GM12801 (cell line): ENCODE results near the gene KAZN.

ENCODE experiments used
- TF ChIP-seq, protein P1 (sequence below): IDR thresholded peaks from one replicate; pipeline ENCODE4 v1.5.1; 2011; ENCODE audit warnings: control low read depth; ENCODE audit not compliant: insufficient read length; ENCODE audit errors: extremely low read depth

Gene KAZN

DNA sequence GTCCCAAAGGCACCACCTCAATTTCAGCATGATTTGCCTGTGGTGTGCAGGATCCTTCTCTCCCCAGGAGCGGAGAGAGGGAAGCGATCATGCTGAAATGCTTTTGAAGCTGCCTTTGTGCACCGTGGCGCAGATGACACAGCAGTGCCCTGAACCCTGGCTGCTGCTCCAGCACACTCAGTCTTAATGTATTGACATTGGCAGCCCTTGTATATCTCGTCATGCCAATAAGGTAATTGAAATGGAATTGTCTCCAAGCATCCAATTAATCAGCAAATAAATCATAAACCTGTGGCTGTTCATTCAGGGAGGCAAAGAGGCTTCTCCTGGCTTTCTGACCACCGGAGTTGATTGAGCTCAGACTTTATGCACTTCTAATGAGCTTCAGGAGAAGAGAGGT lies 139.8 kb downstream of the KAZN start:
- TF ChIP-seq, protein P1, sequence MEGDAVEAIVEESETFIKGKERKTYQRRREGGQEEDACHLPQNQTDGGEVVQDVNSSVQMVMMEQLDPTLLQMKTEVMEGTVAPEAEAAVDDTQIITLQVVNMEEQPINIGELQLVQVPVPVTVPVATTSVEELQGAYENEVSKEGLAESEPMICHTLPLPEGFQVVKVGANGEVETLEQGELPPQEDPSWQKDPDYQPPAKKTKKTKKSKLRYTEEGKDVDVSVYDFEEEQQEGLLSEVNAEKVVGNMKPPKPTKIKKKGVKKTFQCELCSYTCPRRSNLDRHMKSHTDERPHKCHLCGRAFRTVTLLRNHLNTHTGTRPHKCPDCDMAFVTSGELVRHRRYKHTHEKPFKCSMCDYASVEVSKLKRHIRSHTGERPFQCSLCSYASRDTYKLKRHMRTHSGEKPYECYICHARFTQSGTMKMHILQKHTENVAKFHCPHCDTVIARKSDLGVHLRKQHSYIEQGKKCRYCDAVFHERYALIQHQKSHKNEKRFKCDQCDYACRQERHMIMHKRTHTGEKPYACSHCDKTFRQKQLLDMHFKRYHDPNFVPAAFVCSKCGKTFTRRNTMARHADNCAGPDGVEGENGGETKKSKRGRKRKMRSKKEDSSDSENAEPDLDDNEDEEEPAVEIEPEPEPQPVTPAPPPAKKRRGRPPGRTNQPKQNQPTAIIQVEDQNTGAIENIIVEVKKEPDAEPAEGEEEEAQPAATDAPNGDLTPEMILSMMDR, result no peak

- TF ChIP-seq, protein P1, result no peak
Measured at GRCh38 chr1:14738647-14739046, 140.2 kb downstream of the KAZN start.

DNA sequence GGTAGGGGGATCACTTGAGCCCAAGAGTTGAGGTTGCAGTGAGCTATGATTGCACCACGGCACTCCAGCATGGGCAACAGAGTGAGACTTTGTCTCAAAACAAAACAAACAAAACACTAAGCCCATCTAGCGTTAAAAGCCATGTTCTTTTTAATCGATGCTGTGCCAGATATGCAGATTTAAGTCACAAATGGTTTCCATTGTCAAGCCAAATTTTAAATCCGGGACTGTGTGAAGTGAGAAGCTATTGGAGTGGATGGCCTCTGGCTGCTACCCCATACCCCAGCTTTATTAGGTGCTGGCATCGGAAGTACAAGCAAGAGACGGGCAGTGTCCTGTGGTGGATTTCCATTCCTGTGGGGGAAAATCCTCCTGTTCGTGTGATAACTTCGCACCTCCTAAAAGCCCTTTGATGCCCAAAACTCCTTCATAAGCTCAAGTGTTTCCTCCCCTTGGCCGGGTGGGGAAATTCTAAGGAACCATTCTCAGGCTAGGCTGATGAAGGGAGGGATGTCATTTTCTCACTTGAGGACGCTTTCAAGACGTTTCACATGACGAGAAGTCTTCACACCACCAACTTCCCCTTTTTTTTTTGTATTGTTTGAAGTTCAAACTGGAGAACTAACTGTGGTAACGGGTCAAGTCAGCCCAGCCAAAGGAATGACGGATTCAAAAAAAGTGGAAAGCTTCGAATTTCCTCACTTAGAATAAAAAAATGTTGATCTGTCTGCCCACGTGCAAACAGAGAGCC lies 140.8 kb downstream of the KAZN start:
- TF ChIP-seq, protein P1, result no peak

GRCh38 chr1:14740016-14740415 lies 141.5 kb downstream of the KAZN start:
- TF ChIP-seq, protein P1, result no peak

GRCh38 chr1:14741082-14741481 lies 142.6 kb downstream of the KAZN start:
- TF ChIP-seq, protein P1, result no peak

- TF ChIP-seq, protein P1, result no peak
Measured at GRCh38 chr1:14741532-14741931, 143.0 kb downstream of the KAZN start.

- TF ChIP-seq, protein P1, result no peak
Measured at GRCh38 chr1:14742181-14742980, 143.9 kb downstream of the KAZN start.
